Loucy (cell line): Measurements from ENCODE around the gene LRP1-AS.

ENCODE experiments used
- EZH2phosphoT487 ChIP-seq: fragments of 200-600 bp; IDR thresholded peaks from 2 replicates; pipeline ENCODE4 v1.6.1; 2018; ENCODE audit warnings: antibody characterized with exemption, mild to moderate bottlenecking, moderate library complexity, borderline replicate concordance
- TF ChIP-seq, protein P1 (sequence below): fragments of 200-600 bp; sonication (generic); conservative IDR thresholded peaks from 2 replicates; pipeline ENCODE4 v1.5.1; 2014; ENCODE audit warnings: mild to moderate bottlenecking, antibody characterized with exemption, low read length

DNA sequence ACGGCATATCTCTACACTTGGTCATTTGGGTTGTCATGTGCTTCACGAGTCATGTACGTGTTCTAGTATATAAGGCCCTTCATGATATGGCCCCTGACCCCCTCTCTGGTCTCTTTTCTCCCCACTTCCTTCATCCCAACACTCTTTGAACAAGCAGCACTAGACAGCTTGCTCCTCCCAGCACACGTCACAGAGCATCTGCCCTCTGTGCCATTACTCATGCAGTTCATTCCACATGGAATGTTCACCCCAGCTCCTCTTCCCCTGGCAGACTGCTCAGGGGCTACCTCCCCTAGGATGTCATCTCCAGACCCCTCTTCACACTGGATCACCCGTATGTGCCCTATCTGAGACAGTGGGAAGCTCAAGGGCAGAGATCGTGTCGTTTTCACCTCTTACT is 14.1 kb upstream of the LRP1-AS start:
- TF ChIP-seq, protein P1, sequence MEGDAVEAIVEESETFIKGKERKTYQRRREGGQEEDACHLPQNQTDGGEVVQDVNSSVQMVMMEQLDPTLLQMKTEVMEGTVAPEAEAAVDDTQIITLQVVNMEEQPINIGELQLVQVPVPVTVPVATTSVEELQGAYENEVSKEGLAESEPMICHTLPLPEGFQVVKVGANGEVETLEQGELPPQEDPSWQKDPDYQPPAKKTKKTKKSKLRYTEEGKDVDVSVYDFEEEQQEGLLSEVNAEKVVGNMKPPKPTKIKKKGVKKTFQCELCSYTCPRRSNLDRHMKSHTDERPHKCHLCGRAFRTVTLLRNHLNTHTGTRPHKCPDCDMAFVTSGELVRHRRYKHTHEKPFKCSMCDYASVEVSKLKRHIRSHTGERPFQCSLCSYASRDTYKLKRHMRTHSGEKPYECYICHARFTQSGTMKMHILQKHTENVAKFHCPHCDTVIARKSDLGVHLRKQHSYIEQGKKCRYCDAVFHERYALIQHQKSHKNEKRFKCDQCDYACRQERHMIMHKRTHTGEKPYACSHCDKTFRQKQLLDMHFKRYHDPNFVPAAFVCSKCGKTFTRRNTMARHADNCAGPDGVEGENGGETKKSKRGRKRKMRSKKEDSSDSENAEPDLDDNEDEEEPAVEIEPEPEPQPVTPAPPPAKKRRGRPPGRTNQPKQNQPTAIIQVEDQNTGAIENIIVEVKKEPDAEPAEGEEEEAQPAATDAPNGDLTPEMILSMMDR = no peak
- no peak for TF ChIP-seq EZH2phosphoT487
